Limb (tissue), 2 donors: ENCODE results near the gene GAPDHS.
A peak's percentile ranks its signal among the peaks of the same experiment; 100 is the strongest.

Experiments used
- DNase-seq, 2 donors: peaks; one replicate each; pipeline ENCODE4 v3.0.0-alpha.2; 2016; ENCODE audit errors: extremely low spot score in 2 of 2

GAPDHS gene

GRCh38 chr19:35557539-35558399, 24.5 kb downstream of the GAPDHS start:
- DNase-seq: peak; percentile 45 to 85

GRCh38 chr19:35558400-35559280, 25.4 kb downstream of the GAPDHS start:
- no peak for DNase-seq

- no peak for DNase-seq
Measured at GRCh38 chr19:35559281-35559659, 26.0 kb downstream of the GAPDHS start.

GRCh38 chr19:35559781-35560180, 26.5 kb downstream of the GAPDHS start:
- no peak for DNase-seq

- DNase-seq: no peak
Measured at GRCh38 chr19:35560271-35560670, 27.0 kb downstream of the GAPDHS start.

GRCh38 chr19:35560677-35561076, 27.4 kb downstream of the GAPDHS start:
- no peak for DNase-seq

GRCh38 chr19:35561436-35561835, 28.2 kb downstream of the GAPDHS start:
- no peak for DNase-seq

- no peak for DNase-seq
Measured at GRCh38 chr19:35562336-35562735, 29.1 kb downstream of the GAPDHS start.

GRCh38 chr19:35562776-35563175, 29.5 kb downstream of the GAPDHS start:
- no peak for DNase-seq

- no peak for DNase-seq
Measured at GRCh38 chr19:35563207-35563829, 30.1 kb downstream of the GAPDHS start, which contains the start of gene ATP4A. ATP4A (minus strand) TSS chr19:35563658; CDS start chr19:35563629, 29 bp downstream.

GRCh38 chr19:35565016-35565856, 32.0 kb downstream of the GAPDHS start:
- no peak for DNase-seq

GRCh38 chr19:35566738-35567137, 33.5 kb downstream of the GAPDHS start:
- DNase-seq: no peak

- DNase-seq: no peak
Measured at GRCh38 chr19:35569281-35569781, 36.1 kb downstream of the GAPDHS start.

- no peak for DNase-seq
Measured at GRCh38 chr19:35571406-35571965, 38.2 kb downstream of the GAPDHS start.

- DNase-seq: no peak
Measured at GRCh38 chr19:35577918-35578317, 44.7 kb downstream of the GAPDHS start.

GRCh38 chr19:35578707-35579106, 45.5 kb downstream of the GAPDHS start:
- DNase-seq: no peak

- DNase-seq: no peak
Measured at GRCh38 chr19:35582760-35583159, 49.5 kb downstream of the GAPDHS start.

GRCh38 chr19:35585848-35586247, 52.6 kb downstream of the GAPDHS start, which contains the start of gene PMIS2:
PMIS2 (plus strand) TSS chr19:35586173; CDS start chr19:35586260, 87 bp downstream.
- no peak for DNase-seq

GRCh38 chr19:35587321-35587720, 54.1 kb downstream of the GAPDHS start:
- DNase-seq: no peak

- DNase-seq: no peak
Measured at GRCh38 chr19:35590875-35591274, 57.6 kb downstream of the GAPDHS start.
